HG02678 (cell line): Measurements from ENCODE around the gene RPAIN.

Experiments used
- ATAC-seq: cut with Tn5 transposase; IDR thresholded peaks from one replicate; pipeline ENCODE4 v1.9.1; 2021; ENCODE audit warnings: mild to moderate bottlenecking, moderate library complexity; ENCODE audit not compliant: unreplicated experiment

Gene RPAIN

DNA sequence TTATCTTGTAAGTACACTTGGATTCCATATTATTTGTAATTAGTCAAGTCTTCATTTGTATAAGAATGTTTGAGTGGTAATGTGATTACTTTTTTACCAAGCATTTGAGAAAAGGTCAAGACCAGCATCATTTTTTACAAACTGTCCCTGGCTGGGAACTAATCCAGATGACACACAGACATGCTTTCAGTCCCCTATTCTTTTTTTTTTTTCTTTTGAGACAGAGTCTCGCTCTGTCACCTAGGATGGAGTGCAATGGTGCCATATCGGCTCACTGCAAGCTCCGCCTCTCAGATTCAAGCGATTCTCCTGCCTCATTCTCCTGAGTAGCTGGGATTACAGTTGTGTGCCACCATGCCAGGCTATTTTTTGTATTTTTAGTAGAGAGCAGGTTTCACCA, 61.5 kb downstream of the RPAIN start:
- ATAC-seq = no peak
